ENCODE measurements around the gene ZBBX. TPM values are rescaled to one million over a fixed set of nuclear protein-coding genes. Genes with fewer than 3 reads are reported as not detected.

ZBBX gene
- total and polyA plus RNA-seq, 2 of the 8 experiments (the other 6 are each of a cell fraction or from before 2014, with no cell fraction given), result 0.17 to 0.84 TPM

- TF ChIP-seq USF2 (IDR thresholded peaks at IDR 0.05; ENCODE audit: low read length), result no peak
- peak; percentile 77 for TF ChIP-seq JUND (IDR thresholded peaks at IDR 0.05; ENCODE audit: low read length)
- TF ChIP-seq RAD21 (IDR thresholded peaks at IDR 0.05 in 1 of 2, conservative IDR thresholded peaks at IDR 0.05 in 1 of 2; ENCODE audit: low read depth in 2 of 2, low read length in 2 of 2), result peak; percentile 91 to 94
- no peak for TF ChIP-seq ASH2L (IDR thresholded peaks at IDR 0.05; ENCODE audit: low read length)
- TF ChIP-seq NANOG (IDR thresholded peaks at IDR 0.05; ENCODE audit: insufficient read depth, low read depth, low read length, poor library complexity, severe bottlenecking), result no peak
- no peak for TF ChIP-seq NRF1 (IDR thresholded peaks at IDR 0.05; ENCODE audit: low read depth, low read length)
- TF ChIP-seq SAP30 (IDR thresholded peaks at IDR 0.05; ENCODE audit: insufficient read depth, insufficient replicate concordance, low read length), result no peak
- TF ChIP-seq SIX5 (IDR thresholded peaks at IDR 0.05; ENCODE audit: low read depth, low read length), result no peak
- TF ChIP-seq BRCA1 (IDR thresholded peaks at IDR 0.05; ENCODE audit: low read depth, low read length), result no peak
- TF ChIP-seq CEBPB (IDR thresholded peaks at IDR 0.05; ENCODE audit: low read depth, low read length), result no peak
- TF ChIP-seq BACH1 (IDR thresholded peaks at IDR 0.05; ENCODE audit: low read length), result no peak
- TF ChIP-seq KDM1A (IDR thresholded peaks at IDR 0.05; ENCODE audit: borderline replicate concordance, low read length), result no peak
- no peak for TF ChIP-seq POLR2AphosphoS5 (IDR thresholded peaks at IDR 0.05; ENCODE audit: low read depth, low read length)
- no peak for TF ChIP-seq POU5F1 (IDR thresholded peaks at IDR 0.05; ENCODE audit: low read depth, low read length)
- no peak for TF ChIP-seq BCL11A (IDR thresholded peaks at IDR 0.05; ENCODE audit: low read depth in 2 of 2, low read length in 2 of 2)
Observed at GRCh38 chr3:167406876-167407492, 26.9 kb upstream of the ZBBX start (continued).
